ENCODE measurements around the gene PSMA1.
"Not testable (repeated sequence)": the region's sequence is repeated elsewhere in the genome, so short reads cannot be mapped to it uniquely, and the experiment has no call there.

The PSMA1 gene

DNA sequence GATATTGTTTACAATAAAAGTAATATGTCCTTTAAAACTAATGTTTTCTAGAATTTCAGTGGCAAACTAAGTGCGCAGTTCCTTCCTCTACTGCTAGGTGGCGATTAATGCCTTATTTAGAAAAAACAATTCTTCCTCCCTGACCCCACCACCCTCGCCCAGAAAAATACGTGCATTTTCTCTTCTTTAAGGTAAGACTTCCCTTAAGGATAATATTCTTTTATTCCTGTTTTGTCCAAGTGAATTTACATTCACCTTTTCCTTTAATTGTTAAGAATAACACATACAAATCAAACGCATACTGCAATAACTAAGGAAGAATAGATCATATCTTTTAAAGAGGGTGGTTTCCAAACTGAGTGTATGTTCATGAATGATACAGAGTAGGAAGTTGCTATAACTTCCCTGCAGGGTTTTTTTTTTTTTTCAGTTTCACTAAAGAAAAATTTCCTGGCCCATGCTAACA lies 17.0 kb upstream of the PSMA1 start:
- peak; percentile 5 for DNase-seq

DNA sequence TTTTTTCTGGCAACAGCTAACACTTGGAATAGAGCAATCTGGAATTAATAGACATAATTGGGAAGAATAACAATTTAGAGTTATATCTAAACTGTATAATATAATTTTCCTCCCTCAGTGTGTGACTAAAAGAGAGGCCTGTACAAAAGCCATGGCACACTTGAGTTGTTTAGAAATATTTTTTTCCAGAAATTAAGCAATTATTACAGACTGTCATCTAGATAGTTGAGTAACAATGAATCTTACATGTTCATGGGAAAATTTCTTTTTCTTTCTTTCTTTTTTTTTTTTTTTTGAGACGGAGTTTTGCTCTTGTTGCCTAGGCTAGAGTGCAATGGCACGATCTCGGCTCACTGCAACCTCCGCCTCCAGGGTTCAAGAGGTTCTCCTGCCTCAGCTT lies 15.0 kb upstream of the PSMA1 start:
- not testable (repeated sequence) for DNase-seq

DNA sequence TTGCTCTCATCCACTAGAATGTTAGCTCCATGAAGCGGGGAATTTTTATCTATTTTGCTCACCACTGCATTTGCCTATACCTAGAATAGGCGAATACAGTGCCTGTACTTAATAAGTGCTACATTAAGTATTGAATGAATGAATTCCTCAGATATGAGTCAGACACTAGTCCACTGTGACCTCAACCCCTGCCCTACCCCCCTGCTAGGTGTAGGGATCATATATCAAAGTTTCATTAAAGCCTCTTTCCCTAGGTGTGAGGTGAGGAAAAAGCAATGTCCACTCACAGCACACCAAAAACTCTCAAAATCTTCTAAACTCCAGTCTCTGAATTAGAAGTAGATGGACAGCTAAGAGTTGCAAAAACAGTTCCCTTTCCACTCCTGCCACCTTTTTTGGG lies 9.8 kb upstream of the PSMA1 start:
- no peak for DNase-seq

DNA sequence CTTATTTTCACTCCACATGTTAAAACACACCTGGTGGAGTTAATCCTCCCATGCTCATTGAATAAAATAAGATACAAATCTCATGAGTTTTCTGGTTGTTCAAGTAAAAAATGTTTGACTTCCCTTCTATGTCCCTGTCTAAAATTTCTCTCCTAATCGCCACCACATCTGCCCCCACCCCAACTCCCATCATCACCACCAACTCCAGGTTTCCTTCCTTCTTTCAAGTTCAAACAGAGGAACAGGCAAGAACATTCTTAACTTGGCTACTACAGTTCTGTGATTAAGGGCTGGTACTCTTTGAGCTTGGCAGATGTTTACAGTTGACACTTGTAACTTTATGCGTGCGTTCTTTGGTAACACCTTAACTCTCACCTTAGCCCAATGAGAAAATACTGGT lies 9.1 kb upstream of the PSMA1 start:
- no peak for DNase-seq

DNA sequence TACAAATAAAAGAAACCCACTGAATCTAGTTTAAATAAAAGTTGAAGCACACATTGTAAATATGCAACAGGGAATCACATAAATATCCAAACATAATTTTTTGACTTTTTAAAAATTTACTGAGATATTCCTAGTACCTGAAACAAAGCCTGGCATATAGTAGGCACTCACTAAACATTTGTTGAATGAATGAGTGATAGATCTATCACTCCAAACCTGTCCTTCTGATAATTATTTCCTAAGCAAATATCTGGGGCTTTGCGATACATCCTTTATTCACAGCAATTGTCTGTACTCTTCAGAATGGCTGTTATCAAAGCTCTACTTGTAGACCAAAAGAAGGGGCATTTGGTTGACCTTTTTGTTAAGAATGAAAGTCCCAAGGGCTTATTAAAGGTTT lies 2.6 kb upstream of the PSMA1 start:
- DNase-seq: no peak

DNA sequence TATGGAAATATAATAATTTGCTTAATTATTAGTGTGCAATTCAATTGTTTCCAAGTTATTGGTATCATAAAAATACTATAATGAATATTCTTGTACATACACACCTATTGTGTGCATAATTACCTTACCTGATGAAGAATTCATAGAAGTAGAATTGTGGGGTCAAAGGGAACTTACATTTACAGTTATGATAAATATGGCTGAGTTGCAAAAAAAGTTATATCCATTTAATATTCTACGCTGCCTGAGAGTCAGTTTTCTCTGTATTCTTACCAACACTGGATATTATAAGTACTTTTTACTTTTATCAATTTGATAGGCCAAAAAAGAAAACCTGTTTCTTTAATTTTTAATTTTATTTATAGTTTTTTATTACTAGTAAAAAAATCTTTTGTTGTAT lies 2.1 kb upstream of the PSMA1 start:
- no peak for DNase-seq

DNA sequence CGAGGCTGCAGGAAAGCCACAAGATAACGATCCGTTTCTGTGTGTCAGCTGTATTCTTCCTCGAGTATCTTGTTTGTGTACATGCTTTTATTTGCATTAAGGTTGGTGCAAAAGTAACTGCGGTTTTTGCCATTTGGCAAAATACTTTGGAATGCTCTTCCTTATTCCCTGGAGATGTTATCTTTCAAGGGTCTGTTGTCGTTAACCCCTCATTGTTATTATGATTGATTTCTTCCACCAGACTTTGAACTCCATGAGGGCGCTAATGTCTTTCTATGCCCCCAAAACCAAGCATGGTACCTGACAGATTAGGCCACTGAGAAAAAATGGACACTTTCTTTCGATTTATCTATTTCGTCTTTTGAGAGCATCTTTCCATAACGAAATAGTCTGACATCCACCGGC lies 563 bp upstream of the PSMA1 start:
- no peak for DNase-seq

DNA sequence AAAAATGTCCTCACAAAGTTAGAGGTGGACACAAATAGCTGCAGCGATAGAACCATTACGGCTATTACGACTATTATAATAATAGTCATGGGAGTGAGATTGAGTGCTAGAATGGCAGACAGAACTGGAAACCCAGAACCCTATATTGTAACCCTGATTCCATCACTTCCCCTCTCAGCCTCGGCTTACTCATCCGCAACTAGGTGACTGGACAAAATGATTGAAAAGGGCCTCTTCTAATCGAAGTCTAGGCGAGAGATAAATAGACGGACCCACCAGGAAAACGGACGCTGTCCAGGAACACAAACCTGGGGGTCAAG lies 629 bp downstream of the PSMA1 start:
- no peak for DNase-seq

DNA sequence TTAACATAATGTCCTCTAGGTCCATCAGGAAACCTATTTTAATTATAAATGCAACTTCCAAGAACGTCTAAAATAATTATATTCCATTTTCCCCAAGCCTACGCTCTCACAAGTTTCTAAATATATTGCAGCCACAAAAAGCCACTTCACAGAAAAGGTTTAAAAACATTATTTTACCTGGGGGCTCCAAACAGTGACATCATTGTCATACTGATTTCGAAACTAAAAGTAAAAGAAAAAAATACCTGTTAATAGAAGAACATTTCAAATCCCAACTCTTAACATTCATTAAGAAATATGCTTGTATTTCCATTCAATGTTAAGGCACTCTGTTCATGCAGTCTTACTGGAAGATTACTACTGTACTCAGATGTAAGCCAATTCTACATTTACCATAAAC lies 1.4 kb downstream of the PSMA1 start:
- no peak for DNase-seq

DNA sequence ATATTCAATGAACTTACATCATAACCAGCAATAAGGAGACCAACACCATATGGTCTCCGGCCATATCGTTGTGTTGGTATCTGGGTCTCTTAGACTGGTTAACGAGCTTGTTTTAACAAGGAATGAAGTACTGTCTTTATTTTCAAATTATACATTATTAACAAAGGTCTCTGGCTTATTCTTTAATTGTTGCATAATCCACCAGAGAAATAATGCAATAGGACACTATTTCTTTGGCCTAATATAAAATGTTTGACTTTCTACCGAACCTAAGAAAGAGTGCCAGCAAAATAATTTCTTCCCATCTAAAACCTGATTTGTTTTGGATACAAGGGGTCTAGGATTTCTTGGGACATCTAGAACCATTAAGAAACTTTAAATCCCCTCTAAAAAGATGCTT lies 6.4 kb downstream of the PSMA1 start:
- DNase-seq: no peak

DNA sequence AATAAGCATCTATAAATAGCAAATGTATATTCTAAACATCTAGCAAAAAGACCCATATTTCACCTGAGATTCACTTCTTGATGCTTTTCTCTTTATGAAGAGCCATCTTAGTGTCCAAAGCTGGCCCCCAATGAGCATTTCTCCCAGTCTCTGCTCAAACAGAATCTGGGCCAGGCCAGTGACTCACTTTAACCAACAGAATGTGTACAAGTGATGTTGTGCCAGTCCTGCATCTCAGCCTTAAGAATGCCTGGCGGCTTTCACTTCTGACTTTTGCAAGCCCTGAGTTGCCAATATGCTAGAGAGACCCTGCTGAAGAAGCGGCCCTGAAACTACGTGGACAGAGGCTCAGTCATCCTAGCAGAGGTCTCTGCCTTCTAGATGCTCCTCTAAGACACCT lies 13.7 kb downstream of the PSMA1 start:
- no peak for DNase-seq

DNA sequence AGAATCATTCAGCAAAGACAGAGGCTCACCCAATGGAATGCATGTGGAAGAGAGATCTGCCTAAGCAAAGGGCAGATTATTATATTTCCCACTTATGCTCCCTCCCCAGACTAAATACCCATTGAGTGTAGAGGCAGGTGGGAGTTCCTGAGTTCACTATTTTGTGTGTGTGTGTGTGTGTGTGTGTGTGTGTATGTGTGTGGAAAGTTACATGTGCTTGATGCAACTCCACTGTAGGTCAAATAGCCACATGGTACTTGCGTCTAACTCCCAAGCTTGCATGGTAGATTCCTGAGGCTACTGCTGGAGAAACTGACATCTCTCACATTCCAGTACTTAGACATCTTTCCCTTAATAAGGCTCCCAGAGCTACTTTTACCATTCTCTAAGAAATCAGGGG lies 17.2 kb downstream of the PSMA1 start:
- no peak for DNase-seq

DNA sequence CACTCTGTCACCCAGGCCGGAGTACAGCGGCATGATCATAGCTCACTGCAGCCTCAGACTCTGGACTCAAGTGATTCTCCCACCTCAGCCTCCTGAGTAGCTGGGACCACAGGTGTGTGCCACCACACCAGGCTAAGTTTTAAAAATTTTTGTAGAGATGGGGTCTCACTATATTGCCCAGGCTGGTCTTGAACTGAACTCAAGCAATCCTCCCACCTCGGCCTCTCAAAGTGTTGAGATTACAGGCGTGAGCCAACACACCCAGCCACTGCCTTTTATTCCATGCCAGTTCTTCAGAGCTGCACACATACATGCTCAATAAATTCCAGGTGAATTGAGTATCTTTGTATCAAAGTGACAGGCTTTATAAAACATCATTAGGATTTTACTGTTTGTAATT lies 18.1 kb downstream of the PSMA1 start:
- DNase-seq: no peak

DNA sequence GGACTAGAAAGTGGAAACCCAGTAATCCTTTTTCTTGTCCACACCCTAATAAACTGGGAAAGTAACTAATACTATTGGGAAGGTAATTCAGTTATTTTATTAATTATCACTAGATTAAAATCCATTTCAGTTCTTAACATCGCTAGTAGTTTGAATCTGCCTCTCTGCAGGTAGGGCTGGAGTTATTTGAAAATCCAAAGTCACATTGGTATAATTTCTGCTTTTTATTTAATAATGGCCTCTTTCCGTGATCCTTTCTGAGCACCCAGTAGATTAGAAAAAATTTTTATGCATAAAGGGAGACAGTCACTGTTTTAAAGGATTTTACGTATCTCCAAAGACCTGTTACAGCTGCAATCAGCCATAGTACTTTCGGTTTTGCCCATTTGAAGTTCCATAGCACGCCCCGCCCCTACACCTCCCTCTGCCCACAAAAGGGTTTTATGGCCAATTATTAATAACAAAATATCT lies 20.0 kb downstream of the PSMA1 start:
- DNase-seq: peak; percentile 59

DNA sequence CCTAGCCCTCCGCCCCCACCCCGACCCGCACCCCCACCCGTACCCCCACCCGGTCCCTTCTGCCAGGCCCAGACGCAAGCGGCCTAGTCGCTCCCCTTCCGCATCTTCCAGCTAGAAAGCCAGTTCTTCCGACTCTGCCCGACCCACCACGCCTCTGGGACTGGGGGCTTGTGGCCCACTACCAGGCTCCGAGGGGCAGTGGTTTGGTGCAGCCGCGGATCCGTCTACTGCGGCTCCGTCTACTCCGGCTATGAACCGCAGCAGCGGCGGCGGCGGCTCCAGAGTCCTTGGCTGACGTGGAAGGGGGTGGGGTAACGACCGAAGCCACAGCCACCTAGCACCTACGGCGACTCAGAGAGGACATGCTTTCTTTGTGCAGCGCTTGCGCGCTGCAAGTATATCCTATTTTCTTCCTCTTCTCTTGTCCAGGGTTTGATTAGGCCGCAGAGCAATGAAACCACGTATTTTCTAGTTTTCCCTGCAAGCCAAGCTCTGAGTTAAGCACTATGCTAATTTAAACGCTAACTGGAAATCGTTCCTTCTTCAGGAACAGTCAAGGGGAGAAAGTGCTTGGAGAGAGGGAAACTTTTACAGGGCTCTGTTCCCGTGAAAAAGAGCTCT lies 20.5 kb downstream of the PSMA1 start, which contains the start of gene COPB1:
COPB1 (minus strand) TSS at position 252 of the 621 bp plus-strand sequence. CDS start 883 bp downstream, outside the sequence.
- DNase-seq: peak; percentile 90

DNA sequence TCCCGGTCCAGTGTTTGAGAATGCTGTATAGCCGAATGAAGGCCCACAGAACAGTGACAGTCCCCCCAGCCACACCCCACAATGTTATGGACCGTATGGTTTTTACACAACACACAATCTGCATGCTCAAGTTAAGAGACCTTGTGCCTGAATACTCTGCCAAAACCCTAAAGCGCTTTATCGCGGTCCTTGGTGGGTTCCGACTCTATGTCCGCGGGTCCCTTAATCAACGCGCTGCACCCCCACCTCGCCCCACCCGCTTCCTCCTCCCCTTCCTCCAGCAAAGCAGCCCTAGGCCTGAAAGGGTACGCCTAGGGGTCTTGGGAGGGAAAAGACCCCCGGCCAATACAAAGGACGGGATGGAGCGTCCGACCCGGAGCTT lies 21.0 kb downstream of the PSMA1 start:
- peak; percentile 22 for DNase-seq

DNA sequence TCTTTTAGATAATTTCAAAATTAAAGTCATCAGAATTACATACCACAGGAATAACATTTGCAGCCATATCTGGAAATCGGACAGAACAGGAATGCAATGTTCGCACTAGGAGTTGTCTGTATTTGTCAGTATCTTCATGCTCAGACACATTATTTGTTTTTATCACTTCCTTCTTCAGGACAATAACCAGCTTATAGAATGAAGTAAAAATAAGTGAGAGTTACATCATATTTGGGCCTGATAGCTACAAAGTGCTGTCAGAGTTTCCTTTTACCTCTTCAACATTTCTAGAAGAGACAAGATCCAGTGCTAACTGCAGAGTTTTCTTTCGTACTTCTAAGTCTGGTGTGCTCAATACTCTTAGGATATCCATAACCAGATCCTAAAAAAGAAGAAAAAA lies 39.5 kb downstream of the PSMA1 start:
- no peak for DNase-seq

DNA sequence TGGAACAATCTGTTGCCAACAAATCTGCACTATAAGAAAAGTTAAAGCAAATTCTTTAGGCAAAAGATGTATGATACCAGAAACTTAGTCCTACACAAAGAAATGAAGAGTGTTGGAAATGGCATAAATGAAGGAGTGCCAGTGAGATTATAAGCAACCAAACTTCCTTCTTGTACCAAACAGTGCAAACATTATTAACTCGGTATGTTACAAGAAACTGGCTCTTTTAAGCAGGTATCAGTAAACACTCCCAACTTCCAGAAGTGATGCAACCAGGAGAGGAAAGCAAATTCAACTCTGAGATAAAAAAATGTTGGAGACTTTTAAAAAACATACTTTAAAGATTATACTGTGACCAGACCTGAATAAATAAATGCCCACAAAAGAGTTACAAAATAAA lies 49.1 kb downstream of the PSMA1 start:
- DNase-seq: no peak

DNA sequence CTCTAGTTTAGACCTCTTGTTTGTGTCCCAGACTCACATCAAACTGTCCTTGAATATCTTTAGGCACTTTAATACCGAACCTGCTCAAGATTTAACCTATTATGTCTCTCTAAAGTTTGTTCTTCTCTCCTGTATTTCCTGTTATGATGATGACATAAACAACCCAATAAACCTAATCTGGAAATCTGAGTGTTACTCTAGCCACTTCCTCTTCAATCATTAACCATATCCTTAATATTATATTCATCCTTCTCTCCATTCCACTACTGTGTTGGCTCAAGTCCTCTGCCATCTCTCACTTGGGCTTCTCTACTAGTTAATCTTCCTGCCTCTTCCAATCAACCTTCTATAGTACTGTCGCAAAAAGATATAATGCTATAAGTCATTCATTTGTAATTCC lies 56.6 kb downstream of the PSMA1 start:
- DNase-seq: no peak

DNA sequence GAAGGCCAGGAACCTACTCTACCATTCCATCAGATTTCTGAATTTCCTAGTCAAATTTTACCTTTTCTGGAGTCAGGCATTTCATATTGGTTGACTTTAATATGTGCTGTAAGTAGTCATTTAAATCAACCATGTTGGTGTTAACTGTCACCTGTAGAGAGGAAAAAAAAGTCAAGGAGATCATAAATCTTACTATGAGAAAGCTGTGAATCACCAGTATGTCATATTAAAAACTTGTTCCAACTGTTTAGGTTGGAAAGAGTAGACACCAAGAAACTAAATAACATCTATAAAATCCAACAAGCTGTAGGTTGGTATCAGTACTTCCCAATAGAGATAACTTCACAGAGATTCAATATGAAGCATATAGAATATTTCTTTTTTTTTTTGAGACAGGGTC lies 60.0 kb downstream of the PSMA1 start:
- DNase-seq: no peak

DNA sequence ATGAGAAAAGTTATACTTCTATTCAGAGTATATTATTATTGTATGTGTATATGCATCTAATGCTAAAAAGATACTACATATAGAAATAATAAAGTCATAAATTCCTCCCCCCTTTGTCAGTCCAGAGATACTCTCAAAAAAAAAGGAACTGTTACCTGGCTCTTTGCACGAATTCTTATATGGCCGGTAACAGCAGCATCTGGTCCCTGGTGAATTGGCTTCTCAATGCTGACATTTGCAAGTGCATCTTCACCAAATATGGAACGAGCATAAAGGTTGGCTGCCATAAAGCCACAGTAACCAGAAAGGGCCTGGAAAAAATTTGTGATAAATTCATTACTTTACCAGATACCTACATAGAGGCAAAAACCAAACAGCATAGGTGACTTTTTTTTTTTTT lies 61.8 kb downstream of the PSMA1 start:
- DNase-seq: no peak

DNA sequence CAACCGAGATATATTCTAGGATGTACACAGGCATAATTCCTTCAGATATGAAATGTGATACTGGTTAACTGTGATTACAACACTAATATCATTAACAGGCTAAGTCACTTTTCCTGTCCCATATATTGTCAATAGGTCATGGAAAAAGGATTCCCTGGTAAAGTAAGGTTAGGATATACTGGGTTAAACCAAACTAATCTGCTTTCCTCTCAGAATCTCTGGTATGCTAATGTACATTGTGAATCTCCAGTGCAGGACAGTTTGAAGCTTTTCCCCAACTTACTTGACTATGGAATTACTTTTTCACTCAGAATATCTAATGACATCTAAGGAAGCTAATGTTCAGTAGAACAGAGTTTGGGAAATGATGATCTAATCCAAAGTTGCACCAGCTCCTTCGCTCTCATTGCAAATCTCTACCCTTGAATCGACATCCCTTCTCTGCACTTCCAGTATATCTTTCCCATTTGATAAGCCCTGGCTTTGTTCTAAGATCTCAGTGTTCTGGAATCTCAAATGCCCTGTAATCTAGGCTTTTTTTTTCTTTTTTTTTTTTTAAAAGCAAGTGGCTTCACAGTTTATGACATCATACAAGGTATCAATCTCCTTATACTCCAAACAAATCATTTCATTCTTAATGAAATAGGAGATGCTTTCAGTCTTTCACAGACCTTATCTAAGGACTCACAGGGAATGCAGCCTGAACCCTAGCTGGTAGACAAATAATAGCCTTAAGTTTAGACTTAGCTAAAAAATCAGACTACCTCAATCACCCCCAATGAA lies 64.3 kb downstream of the PSMA1 start:
- DNase-seq: no peak

Data from right kidney (tissue), 1 donor.